IPS-NIHi7 (cell line): ENCODE measurements around the gene ARFGEF3.

ENCODE experiments used
- DNase-seq: peaks from one replicate; pipeline ENCODE4 v3.0.0; 2012; ENCODE audit warnings: mixed read lengths; ENCODE audit errors: extremely low spot score

Gene ARFGEF3

DNA sequence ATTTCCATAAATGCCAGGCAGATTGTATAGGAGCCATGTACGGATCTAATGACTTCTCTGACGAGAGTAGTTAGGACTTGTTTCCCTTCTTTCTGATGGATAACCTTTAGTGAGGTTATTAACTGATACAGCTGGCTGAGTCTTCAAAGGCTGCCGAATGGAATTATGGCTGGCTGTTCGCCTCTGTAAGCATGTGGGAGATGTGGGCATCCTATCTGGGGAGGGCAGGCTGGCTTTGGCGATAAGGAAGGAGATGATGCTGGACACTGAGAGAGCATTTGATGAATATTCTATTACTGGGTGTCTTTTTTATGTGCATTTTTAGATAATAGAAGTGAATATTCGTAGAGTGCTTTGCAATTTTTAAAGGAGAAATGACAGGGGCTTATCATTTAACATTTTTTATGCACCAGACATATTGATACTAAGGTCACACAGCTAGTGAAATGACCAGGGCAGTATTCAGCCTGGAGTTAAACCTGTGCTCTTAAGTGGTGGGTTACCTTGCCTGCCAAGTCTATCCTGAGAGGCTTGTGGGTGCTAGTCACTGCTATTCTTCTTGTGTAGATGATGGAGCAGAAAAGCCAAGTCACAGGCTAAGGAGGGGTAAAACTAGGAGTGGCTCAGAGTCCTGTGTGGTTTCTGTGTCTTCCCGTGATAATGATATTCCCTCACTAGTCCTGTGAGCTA lies 53.5 kb downstream of the ARFGEF3 start:
- no peak for DNase-seq

DNA sequence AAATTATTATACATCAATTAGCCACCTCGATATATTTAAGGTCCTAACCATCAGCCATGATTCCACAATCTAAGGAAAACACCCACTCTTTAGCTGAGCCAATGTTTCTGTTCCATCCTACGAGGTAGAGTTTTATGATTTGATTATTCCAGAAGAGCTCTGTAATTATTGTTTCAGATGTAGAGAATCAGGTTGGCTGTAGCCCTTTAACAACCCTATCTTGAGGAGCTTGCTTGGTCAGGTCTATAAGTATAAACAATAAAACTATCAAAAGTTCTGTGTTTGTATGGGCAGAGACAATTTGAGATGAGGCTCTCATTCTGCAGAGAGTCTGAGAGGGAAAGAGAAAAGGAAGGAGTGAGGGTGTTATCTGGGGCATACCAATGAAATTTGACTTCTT lies 56.7 kb downstream of the ARFGEF3 start, which contains the start of gene PBOV1:
TSS of gene PBOV1 (minus strand) at position 43 of the 400 bp plus-strand sequence. CDS start 96 bp downstream, outside the sequence.
- DNase-seq, result no peak

DNA sequence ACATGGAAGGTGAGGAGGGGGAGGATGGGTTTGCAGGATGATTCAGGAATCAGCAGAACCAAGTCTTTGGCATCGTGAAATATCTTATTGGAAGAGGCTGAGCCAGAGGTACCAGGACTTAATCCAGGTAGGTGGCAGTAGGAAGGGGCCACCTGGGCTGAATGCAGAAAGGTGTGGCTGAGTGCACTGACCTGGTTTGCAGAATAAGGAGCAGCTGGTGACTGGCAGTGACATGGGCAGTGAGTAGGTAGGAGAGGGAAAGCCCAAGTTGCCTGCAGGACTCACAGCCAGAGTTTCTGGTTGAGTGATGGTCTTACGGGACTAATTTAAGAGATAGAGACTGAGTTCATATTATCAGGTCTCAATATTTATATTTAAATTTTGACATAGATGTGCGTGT lies 57.7 kb downstream of the ARFGEF3 start:
- DNase-seq, result no peak

GRCh38 chr6:138219901-138220300 lies 58.2 kb downstream of the ARFGEF3 start:
- DNase-seq, result no peak

- DNase-seq, result no peak
Measured at GRCh38 chr6:138222901-138223546, 61.3 kb downstream of the ARFGEF3 start.

DNA sequence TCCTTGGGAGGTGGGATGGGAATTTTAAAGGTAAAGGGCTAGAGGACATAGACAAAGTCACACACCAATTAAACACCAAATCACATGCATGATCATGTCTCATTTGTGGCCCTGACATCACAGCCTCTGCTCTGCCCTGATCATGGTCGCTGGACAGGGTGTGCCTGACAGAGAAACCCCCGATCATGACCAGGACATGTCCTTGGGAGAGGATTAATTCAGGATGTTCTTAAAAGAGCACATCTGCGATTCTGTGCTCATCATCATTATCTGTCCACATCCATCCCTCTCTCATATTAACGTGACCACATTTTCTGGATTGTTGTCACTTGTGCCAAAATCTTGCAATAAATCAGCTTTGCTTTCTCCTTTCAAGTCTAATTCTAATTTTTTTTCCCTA lies 64.2 kb downstream of the ARFGEF3 start:
- no peak for DNase-seq

GRCh38 chr6:138226700-138227315 lies 65.1 kb downstream of the ARFGEF3 start:
- DNase-seq, result no peak

DNA sequence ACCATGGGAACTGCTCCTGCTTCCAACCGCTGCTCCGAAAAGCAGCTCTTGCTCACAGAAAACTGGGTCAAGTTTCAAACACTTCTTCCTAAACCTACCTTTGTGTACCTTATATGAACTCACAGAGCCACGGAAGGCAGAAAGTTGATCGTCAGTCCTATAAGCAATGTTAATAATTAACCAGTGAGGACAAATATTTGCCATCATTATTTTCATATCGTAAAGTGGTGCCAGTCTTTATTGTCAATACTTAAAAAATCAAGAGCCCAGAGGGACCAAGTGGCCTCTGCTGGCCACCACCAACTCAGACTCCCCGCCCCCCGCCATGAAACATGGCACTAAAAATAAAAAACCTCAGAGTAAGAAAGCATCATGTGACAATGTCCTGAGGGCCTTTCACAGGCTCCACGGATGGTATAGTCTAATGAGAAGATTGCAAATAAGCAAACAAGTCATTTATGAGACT lies 65.6 kb downstream of the ARFGEF3 start:
- DNase-seq, result no peak

GRCh38 chr6:138229072-138229471 lies 67.3 kb downstream of the ARFGEF3 start:
- DNase-seq, result no peak

DNA sequence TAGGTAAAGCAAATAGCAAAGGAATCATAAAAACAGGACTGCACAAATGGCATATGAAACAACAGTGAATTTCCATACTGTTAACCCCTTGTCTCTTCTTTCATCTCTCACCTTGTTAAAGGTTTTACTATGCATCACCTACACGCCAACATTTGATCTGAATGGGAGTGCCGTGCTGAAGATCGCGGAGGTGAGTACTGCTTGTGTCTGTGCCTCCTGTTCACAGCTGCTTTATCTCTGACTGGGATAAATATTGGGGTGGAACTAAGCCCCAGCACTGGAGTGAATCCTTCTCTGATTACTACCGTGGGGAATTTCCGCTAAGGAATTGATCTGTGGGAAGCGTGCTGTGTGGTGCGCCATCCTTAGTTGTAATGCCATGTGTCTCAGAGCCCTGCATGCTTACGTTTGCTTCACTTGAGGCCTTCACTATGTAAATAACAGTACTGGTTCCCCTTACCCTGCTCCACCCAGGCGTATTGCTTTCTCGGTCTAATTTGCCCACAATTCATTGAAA lies 68.0 kb downstream of the ARFGEF3 start:
- no peak for DNase-seq

DNA sequence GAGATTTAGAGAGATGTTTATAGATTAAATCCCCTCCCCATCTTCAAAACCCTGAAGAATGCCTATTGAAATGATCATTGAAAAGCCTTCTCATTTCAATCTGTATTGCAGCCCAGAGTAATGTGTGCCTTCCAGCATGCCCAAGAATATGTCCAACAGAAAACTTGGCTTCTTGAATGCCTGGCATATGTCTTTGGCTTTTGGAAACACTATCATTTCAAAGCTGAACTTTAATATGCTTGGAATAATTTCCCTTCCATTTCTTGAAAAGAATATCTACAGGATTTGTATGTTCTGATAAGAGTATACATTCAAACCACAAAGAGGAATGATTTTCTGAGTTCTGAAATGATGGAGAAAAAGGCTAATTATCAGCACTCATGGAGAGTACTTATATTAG lies 68.5 kb downstream of the ARFGEF3 start:
- no peak for DNase-seq

DNA sequence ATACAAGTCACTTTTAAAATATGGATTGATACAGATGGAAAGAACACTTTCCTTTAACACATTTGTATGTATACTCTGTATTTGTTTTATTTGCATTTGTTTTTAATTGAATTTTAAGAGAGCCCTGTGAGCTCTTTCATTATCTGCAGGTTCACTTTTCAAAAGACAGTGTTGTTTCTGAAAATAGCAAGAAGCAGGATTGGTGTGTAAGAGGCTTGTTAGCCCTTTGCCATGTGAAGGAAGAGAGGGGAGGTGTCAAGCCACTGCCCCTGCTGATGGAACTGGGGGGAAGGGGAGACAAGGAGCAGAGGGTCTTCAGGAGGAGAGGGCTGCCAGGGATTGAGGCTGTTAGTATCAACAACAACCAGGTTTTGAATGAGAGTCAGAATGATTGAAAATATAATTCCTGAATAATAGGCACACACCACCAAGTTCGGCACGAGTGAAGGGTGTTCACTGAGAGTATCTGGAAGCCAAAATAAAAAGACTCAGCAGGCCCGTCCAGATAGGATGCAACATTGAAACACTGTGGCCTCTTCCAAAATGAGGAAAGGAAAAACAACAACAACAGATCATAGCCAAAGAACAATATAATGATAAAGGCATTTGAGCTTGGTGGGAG lies 69.1 kb downstream of the ARFGEF3 start:
- no peak for DNase-seq

GRCh38 chr6:138231381-138231886 lies 69.7 kb downstream of the ARFGEF3 start:
- DNase-seq, result no peak

GRCh38 chr6:138234363-138234762 lies 72.6 kb downstream of the ARFGEF3 start:
- no peak for DNase-seq

DNA sequence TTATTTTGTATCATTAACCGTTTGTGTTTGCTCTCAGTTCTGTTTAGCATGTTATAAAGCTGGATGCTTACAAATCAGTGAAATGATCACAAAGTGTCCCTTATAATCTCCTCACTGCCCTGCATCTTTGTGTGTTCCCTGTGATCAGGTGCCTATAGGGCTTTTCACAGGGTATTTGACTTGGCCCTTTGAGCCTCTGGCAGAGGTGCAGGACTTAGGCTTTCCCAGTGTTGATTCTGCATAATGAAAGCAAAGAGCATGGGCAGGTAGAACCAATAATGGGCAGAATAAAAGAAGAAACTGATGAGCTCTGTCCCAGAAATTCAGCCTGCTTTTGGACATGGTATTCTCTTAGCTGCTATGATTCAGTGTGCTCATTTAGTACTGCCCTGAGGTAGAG lies 73.5 kb downstream of the ARFGEF3 start:
- DNase-seq, result no peak

DNA sequence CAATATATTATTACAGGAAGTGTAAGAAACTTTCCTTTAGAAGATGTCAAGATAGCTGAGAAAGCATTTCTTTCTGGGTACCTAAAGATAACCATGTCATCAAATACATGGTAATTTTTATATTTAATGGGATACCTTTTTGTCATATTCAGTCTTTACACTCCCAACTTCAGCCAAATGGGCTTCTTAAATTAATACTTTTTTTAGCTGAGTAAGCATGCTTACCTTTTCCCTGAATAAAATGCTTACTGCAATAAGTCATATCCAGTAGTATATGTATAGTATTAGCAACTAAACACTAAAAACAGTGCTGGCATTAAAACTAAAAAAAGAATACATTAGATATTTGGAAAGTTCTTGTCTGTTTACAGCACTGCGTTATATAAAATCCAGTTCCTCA lies 74.0 kb downstream of the ARFGEF3 start:
- no peak for DNase-seq

DNA sequence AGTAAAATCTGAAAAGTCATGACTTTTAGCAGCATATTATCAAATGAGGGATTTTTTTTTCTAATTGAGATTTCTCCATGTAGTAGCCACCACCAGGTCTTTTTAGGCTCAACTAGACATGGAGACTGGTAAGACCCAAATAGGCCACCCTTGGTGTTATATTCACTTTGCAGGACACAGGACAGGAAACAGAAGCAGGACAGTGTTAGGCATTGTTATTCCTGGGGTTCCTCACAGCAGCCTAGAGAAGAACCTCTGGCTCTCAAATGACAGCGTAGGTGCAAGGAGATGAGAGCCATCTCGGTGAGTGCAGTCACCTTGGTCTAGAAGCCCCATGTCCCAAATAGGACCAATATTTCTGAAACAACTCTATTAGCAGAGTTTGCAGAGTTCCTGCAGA lies 75.7 kb downstream of the ARFGEF3 start:
- DNase-seq, result no peak

GRCh38 chr6:138238368-138238767 lies 76.6 kb downstream of the ARFGEF3 start:
- DNase-seq, result no peak

- no peak for DNase-seq
Measured at GRCh38 chr6:138239774-138240173, 78.0 kb downstream of the ARFGEF3 start.

- no peak for DNase-seq
Measured at GRCh38 chr6:138240476-138241245, 78.9 kb downstream of the ARFGEF3 start.

- DNase-seq, result no peak
Measured at GRCh38 chr6:138241381-138241780, 79.6 kb downstream of the ARFGEF3 start.
